Left lobe of liver (tissue), 2 donors: ENCODE data around the gene ADAMTS7. TPM values are rescaled to one million over a fixed set of nuclear protein-coding genes. Genes with fewer than 3 reads are reported as not detected.
"Not testable (repeated sequence)": the region's sequence is repeated elsewhere in the genome, so short reads cannot be mapped to it uniquely, and the experiment has no call there.

Experiments
- ATAC-seq: fragments of 200-7000 bp; cut with Tn5 transposase; one replicate; pipeline ENCODE4 v1.9.1; 2020; ENCODE audit warnings: mild to moderate bottlenecking, moderate library complexity
- DNase-seq: peaks from one replicate; pipeline ENCODE4 v3.0.0-alpha.2; 2020; ENCODE audit warnings: low spot score
- total RNA-seq: library from RNA; stranded (reverse); gene quantifications from one replicate; pipeline ENCODE4 v1.2.1, GENCODE V29; 2021
- donor health status: DM: no; HTN: no; CAD: no; lungs with moderate emphysema.
- donor health status: DM: no; HTN: yes; CAD: no.

ADAMTS7 gene
- total RNA-seq, 1 donor from 2014 or later: 0.86 TPM

DNA sequence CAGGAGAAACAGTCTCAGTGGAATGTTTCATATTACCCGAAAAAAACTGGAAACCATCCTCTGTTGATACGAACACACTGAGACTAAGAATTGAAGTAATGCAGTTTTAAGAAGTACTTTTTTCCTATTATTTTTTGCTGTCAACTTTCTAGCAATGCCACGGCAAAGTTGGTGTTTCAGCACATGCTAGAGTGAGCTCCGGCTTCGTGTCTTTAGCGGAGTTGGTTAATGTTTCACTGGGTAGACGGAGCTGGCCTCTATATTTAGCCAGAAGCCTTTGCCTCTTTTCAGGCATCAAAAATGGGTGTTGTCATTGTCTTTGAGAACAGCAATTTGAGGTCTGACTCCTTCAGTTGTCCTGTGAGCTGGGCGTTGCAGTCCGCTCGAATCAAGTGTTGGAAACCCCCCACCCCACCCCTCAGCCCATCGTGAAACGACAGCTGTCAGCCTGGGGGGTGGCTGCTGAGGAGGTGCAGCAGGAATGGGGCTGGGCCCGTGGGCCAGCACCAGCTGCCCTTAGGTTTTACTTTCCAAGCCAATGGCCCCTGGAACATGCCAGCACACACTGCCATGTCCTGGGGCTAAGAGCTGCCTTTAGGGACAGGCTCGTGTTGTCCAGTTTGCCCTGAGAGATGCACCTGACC is 56.5 kb downstream of the ADAMTS7 start:
- DNase-seq: not testable (repeated sequence)
- peak; percentile 20 for ATAC-seq

DNA sequence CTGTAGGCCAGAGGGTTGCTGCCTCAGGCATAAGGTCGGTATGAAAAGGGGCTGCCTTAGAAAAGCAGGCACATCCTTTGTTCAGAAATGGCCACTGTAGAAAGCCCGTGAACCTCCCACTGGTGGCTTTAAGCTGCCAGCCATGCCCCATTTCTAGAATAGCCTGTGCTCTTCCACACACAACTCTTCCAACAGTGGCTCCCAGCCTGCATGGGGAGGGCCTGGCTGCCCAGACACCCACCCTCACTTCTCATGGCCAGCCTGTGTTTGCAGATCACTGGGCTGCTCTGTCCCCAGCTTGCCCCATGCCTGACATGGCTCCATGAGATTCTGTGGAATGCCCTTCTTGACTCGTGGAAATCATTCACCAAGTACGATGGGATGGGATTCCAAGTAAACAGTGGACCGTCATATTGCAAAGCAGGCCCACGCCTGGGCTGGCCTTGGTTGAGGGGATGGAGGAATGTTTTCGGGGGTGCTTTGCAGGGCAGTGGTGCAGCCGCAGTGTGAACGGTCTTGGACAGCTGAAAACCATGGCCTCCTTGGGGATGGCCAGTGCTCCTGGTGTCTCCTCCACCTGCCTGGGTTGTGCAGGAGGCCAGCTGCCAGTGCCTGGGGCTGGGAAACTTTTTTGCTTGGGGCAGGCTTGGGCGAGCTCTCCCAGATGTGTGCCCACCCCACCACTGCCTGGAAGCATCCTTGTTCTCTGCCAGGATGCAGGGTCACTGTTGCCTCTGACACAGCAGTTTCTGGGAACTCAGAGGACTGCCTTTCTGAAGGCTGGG is 57.3 kb downstream of the ADAMTS7 start:
- DNase-seq, ATAC-seq: not testable (repeated sequence)

DNA sequence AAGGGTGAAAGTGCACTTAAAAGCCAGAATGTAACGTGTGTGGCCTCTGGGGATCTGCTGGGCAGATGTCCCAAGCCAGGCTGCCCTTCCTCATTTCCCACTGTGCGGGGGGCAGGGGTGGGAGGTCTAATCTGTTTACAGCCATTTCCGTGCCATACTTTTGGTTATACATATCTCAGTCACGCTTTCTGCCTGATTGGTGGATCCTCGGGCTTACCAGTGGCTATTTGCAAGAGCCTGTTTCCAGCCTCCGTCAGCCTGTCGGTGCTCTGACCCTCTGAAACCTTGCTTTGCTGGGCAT is 58.0 kb downstream of the ADAMTS7 start:
- DNase-seq: not testable (repeated sequence)

DNA sequence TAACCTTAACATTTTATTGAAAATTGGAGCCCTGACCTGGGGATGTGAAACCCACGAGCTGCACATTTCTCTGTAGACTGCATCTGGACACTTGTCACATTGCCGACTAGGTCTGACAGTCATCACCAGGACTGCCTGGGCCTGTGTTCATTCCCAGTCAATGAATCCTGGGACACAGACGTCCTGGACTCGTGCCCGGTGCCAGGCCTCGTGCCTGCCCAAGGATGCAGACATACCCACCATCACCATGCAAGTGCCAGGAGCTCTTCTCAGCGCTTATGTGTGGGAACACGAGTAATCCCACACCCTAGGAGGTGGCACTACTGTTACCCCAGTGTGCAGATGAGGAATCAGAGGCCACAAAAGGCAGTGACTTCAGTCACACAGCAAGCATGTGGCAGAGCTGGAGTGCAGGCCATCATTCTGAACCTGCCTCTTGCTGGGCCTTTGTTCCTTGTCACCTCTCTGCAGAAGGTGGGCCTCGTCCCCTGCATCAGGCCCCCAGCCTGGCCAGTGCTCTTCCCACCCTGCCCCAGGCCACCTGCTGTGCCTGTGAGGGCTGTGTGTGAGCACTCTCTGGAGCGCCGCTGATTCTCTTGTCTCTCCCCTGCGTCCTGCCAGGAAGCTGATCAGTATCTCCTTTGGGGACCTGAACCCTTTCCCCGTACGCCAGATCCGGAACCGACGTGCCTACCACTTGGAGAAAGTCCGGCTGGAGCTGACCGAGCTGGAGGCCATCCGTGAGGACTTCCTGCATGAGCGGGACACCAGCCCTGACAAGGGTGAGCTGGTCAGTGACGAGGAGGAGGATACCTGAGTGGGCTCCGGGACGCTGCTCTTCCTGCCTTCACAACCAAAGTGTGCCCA is 58.5 kb downstream of the ADAMTS7 start:
- DNase-seq: no peak

More for the DNA sequence above, 58.0 kb downstream of the ADAMTS7 start:
- not testable (repeated sequence) for ATAC-seq

DNA sequence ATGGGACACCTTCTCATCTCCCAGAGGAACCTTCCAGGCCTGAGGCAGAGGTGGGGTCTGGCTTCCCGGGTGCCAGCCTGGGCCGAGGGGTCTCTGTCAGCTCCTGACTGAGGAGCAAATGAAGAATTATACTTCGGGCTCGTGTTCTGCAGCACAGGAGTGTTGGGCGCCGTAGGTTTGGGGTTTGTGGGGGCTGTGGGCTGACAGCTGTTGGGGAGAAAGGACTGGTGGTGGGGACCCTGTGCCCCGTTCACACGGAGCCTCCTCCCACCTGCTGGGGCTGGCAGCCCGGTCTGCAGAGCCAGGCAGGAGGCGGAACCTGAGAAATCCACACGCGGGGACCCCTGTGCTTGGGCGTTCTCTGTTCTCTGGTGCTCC is 59.7 kb downstream of the ADAMTS7 start:
- ATAC-seq (no peak), DNase-seq (no peak)

More for the DNA sequence above, 58.5 kb downstream of the ADAMTS7 start:
- ATAC-seq: no peak

DNA sequence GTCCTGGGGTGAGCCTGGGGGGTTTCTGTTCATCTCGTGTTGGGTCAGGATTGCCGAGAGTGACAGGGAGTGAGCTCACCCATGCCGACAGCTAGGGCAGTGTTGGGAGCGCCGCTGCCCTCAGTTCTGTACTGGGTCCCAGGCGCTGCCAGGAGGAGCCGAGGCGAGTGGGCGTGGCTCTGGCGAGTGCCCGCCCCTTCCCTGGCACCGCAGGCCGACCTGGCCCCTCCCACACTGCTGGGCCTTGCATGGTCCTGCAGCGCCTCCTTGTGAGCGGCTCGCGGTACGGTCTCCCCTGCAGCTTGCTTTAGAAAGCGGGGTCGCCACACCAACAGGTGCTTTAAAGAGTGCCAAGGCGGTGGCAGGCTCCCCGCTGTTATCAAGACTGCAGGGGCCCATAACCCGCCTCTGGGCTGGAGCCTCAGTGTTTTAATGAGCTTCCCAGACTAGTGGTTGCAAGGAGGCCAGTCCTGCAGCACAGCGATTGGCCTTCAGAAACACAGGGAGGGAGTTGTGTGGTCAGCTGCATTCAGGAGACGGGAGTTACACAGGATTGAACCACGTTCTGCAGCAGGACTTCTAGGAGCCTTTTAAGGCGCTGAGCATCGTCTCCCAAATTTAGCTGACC is 60.2 kb downstream of the ADAMTS7 start:
- ATAC-seq (peak; percentile 99), DNase-seq (peak; percentile 94)

DNA sequence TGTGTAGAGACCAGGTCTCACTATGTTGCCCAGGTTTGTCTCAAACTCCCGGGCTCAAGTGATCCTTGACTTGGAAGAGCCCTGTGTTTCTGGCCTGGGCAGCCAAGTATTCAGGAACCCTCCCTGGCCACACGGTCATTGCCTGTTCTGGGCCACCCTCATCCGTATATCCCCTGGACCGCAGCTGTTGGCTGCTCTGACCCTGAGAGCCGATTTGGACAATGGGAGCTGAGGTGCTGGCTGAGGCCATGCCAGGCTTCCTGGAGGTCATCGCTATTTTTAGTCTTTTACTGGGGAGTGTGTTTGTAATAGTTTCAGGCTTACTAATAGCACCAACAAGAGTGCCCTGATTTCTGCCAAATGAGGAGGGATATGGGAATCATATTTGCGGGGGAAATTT is 60.7 kb downstream of the ADAMTS7 start:
- DNase-seq (peak; percentile 43), ATAC-seq (peak; percentile 46)

DNA sequence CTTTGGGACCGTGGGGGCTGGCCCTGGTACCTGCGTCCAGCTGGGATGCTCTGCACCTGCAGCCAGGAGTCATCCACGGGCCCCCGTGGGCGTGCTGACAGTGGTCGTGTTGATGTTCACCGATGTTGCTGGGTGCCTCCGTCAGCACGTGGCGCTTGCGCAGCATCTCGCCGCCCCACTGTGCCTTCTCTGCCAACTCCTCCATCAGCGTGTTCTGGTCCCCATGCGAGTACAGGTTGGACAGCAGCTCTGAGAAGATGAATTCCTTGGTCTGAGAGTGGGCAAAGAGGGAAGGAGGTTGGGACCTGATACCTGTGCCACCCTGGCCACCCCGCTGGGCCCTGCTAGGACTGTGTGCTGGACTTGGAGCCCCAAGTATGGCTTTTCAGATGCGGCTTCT is 61.4 kb downstream of the ADAMTS7 start:
- no peak for ATAC-seq
- peak; percentile 42 for DNase-seq

DNA sequence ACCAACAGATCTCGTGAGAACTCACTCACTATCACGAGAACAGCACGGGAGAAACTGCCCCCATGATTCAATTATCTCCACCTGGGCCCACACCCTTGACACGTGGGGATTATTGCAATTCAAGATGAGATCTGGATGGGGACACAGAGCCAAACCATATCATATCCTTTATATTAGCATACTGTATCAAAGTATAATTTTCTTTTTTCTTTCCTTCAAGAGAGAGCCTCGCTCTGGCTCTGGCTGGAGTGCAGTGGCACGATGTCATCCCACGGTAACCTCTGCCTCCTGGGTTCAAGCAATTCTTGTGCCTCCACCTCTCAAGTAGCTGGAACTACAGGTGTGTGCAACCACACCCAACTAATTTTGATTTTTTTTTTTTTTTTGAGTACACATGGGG is 63.4 kb downstream of the ADAMTS7 start:
- DNase-seq: peak; percentile 8
- ATAC-seq: not testable (repeated sequence)

DNA sequence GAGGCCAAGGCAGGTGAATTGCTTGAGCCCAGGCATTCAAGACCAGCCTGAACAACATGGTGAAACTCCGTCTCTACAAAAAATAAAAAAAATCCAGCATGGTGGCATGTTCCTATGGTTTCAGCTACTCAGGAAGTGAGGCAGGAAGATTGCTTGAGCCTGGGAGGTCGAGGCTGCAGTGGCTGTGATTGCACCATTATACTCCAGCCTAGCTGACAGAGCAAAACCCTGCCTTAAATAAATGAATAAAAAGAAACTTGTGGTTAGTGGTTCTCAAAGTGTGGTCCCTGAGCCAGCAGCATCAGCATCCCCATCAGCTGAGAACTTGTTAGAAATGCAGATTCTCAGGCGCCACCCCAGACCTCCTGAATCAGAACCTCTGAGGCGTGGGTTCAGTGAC is 69.6 kb downstream of the ADAMTS7 start:
- not testable (repeated sequence) for DNase-seq, ATAC-seq

DNA sequence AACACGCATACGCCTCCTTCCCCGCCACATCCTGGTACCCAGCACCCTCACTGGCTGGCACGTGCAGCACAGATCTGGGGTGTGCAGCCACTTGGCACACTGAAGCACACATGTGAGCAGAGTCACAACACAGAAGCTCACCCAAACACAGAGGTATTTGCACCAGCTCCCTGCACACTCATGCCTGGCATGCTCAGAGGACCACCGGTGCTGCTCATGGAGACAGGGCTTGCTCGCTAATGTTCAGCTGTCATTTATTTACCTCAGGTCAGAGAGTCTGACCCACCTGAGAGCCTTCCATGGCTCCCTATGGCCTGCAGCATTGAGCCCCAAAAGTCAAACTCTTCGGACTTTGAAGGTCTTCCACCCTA is 70.4 kb downstream of the ADAMTS7 start:
- DNase-seq: peak; percentile 28

DNA sequence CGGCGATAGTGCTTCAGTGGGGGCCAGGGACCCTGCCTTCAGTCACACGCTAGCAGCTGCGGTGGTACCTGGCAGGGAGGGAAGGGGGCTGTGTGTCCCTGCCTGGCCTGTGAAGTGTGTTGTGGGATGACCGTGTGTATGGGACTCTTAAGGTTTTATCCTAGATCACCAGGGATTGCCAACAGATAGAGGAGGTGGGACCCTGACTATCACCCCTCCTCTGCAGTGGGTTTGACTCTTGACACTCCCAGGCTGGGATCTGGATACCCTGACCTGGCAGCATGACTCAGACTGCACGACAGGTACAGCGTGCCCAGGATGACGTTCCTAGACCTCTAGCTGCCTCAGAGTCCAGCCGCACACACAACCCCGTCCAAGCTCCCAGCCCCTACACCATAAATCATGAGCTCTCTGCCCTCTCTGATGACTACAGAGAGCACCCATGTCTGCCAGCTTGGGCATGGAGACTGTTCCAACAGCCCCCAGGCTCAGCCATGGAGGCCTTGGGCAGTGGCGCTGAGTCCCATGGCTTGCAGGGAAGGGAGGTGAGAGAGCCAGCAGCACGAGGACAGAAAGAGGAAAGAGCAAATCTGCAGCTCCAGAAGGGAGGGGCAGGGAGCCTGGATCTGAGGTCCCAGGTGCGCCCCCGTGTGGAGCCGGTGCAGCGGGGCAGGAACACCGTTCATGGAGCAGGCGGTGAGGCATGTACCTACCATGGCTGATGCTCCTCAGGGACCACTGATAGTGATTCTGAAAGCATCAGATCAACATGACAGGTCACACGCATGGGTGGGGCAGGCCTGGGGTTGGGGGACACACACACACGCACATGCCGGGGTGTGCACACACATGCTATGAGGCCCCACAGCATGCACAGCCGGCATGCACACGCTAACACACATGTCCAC is 71.0 kb downstream of the ADAMTS7 start:
- peak; percentile 70 for DNase-seq
- ATAC-seq: peak; percentile 97

More for the DNA sequence above, 70.4 kb downstream of the ADAMTS7 start:
- ATAC-seq: no peak

DNA sequence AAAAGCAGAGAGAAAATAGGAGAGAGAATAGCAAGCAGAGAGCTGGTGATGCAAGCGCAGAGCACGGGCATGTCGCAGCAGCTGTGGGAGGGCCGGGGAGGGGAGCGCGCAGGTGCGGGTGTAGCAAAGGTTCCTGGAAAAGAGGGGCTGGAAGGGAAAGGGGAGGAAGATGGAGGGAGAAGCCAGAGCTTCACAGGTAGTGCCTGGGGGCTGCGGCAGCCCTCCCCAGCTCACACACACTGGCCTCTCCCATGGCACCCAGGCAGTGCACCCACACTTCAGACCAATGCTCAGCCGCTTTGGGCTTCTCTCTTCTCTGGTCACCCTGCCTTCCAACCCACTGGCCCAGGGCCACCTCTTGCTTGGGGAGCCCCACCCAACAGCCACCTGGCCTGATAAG is 72.1 kb downstream of the ADAMTS7 start:
- peak; percentile 30 for DNase-seq

DNA sequence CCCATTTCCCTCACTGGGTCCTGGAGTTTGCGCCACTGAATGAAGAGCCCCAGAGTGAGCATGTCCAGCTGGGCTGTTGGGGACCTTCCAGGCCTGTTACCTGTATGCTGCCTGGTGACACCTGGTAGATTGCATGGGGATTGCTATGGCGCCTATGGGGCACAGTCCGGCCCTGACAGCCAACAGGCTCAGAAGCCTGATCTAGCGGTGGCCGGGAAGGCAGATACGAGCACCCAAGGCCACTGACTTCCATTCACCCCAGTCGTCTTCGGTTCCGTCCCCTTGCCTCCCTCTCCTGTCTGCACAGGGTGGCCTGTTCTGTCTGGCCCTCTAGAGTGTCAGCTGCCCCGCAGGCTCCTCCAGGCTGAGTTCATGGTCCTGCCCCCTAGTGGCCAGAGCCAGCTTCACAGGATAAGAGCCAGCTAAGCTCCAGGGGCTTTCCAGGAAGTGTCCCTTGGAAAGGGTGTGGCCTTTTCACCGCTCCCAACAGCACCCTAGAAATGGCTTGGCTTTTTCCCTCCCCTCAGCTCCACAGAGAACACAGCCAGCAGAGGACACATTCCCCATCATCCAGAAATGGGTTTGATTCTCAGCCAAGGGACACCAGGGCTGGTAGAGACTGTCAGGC is 73.2 kb downstream of the ADAMTS7 start:
- ATAC-seq (peak; percentile 70), DNase-seq (peak; percentile 39)

More for the DNA sequence above, 72.1 kb downstream of the ADAMTS7 start:
- ATAC-seq: no peak

DNA sequence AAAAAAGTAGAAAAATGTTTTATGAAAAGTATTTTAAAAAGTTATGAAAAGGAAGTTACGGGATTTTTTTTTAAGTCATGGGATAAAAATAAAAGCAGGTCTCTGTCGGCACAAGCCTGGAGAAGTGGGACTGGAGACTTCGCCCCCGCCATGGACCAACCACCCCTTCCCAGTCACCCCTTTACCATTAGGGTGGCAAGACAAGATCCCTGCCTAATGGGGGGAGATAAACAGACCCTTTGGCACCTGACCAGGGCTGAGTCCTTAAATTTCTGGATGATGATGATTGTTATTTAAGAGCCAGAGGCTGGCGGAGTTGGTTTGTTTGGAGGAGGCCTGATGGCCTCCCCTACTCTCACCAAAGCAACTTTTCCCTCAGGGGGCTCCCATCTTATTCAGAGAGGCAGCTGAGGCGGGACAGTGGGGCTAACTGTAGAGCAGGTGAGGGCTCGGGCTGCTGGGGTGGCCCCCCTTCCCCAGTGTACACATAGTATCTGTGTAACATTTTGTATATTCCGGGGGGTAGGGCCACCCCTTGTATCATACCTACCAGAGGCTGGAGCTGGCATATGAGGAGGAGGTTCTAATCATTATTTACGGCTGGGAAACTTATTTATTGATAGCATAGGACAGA is 74.0 kb downstream of the ADAMTS7 start:
- peak; percentile 27 for DNase-seq
- no peak for ATAC-seq

DNA sequence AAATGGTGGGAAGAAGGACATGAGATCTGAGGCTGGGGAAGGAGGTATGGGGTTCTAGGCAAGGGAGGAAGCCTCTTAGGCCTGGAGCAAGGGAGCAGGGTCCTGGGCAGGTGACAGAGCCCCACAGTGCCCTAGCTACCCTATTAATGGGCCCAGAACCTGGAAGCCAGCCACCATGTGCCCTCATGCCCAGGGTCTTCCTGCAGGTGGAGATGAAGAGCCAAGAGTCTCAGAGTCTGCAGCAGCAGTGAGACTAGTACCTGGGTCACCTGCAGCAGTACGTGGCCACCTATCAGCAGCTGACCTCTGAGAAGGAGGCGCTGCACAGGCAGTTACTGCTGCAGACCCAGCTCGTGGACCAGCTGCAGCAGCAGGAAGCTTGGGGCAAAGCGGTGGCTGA is 75.0 kb downstream of the ADAMTS7 start:
- DNase-seq, ATAC-seq: not testable (repeated sequence)

DNA sequence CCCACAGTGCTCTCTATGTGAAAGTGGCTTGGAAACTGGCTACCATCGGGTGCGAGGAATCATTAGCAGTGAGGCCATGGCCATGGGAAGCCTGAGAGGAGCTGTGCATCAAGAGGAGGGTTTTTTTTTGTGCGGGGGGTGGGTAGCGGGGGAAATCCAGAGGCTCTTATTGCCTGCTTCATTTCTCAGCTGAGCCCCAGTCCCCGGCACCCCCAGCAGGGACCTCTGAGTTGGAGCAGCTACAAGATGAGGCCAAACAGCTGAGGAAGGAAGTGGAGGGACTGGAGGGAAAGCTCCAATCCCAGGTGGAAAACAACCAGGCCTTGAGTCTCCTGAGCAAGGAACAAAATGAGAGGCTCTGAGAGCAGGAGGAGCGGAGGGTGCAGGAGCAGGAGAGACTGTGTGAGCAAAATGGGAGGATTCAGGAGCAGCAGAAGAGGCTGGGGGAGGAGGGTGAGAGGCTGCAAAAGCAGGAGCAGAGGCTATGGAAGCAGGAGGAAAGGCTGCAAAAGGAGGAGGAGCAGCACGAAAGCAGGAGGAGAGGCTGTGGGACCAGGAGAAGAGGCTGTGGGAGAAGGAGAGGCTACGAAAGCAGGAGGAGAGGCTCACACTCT is 76.7 kb downstream of the ADAMTS7 start:
- no peak for ATAC-seq
- no peak for DNase-seq

DNA sequence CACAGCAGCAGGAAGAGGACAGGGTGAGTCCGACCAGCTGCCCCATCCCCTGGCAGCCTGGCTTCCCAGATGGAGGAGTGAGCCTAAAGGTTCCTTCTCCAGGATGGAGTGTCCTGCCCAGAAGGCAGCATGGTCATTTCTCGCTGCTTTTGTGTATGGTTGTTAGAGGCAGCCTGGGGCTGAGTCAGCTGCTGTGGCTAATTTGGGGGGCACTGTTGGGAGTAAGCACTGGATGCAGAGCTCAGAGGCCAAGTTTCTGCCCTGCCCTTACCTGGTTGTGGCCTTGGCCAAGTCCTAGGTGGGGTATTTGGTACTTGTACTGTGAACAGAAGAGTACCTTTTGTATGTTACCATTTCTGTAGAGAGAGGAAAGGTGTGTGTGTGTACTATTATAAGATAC is 78.6 kb downstream of the ADAMTS7 start:
- ATAC-seq: no peak

DNA sequence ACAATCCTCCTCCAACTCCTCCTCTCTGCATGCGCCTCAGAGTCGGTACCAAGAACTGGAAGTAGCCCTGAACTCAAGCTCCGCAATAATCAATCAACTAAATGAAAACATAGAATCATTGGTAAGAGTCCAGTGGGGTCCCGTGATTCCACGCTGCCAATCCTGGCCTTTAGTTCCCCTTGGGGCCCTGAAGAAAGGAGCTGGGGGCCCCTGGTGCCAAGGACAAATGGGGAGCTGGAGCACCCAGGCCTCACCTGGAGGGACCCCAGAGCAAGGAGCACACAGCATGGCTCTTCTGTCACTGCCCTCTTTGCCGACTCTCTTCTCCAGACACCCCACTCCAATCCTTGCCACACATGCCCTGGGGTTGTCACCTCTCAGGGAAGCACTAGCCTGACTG is 80.3 kb downstream of the ADAMTS7 start:
- no peak for ATAC-seq
- DNase-seq: peak; percentile 16

More for the DNA sequence above, 78.6 kb downstream of the ADAMTS7 start:
- DNase-seq: no peak
